ENCODE results near the gene BUB3. TPM values are rescaled to one million over a fixed set of nuclear protein-coding genes. Genes with fewer than 3 reads are reported as not detected.

Gene BUB3
- total and polyA plus RNA-seq, 2 of the 13 experiments (the other 11 are each of a cell fraction or from before 2014, with no cell fraction given) = 174 to 188 TPM

GRCh38 chr10:123139165-123139520 is 15.1 kb upstream of the BUB3 start:
- Histone ChIP-seq H3K27me3 (ENCODE audit: control insufficient read depth in 1 of 2, insufficient read depth in 2 of 2, low read length in 2 of 2) (peaks cover 20 to 88% of the 10 kb centered on the region in 2 experiments; a peak in 4 of 5 replicates), H3K9me3 (ENCODE audit: low read length) (no peaks in the 10 kb centered on the region), H2AFZ (ENCODE audit: low read length) (no peak overlapping the region), H3K4me1 (ENCODE audit: insufficient read depth, low read length) (peaks cover 57% of the 10 kb centered on the region), H3K9ac (ENCODE audit: insufficient read depth, low read depth, low read length) (no peak overlapping the region), H3K27ac (ENCODE audit: extremely low read length, insufficient read depth, low read length) (no peak overlapping the region), H4K20me1 (ENCODE audit: insufficient read depth, low read length) (no peaks in the 10 kb centered on the region), H3K36me3 (replicated peaks in 1 of 2; ENCODE audit: control insufficient read depth in 1 of 2, insufficient read depth in 2 of 2, low read length in 2 of 2) (no peaks in the 10 kb centered on the region), H3K4me2 (ENCODE audit: low read depth, low read length) (peak overlapping the region; percentile 93), H3K79me2 (ENCODE audit: insufficient read depth, low read length) (no peaks in the 10 kb centered on the region), H3K4me3 (replicated peaks in 1 of 3; ENCODE audit: insufficient read depth in 1 of 3, low read depth in 2 of 3, low read length in 3 of 3) (peak overlapping the region in 1 of 3 experiments; percentile 69; a peak in 1 of 6 replicates)
- ATAC-seq = no peak
- in situ Hi-C loops (cut with HindIII; ENCODE audit: extremely low pct_ligation_motif_present, low pct_unique_long_range_greater_than_20kb) = no loop called here
- WGBS (ENCODE audit: low lambda C conversion rate) = 1% methylated on average over 7 of the region's 7 CpGs
- intact Hi-C loops (cut with micrococcal nuclease; ENCODE audit: unreplicated experiment) = loop anchor here (5.0 kb wide), 1 partner anchor 128 kb away; no protein-coding TSS in a partner anchor
- DNase-seq (ENCODE audit: low spot score) = no peak
- CTCF ChIA-PET (ENCODE audit: low intra/inter-chr PET ratio, low total read pairs) = interaction anchor here (1.1 kb wide), 1 partner anchor 420 kb away, joined by 3 read pairs; no protein-coding TSS in a partner anchor
- no peak for TF ChIP-seq ISX (CRISPR knock-in tag; conservative IDR thresholded peaks at IDR 0.05)
- no peak for TF ChIP-seq ZNF746 (CRISPR knock-in tag; IDR thresholded peaks at IDR 0.05)
- peak; percentile 94; the same call in 1 of the 2 replicates for TF ChIP-seq CBX2 (IDR thresholded peaks at IDR 0.05; ENCODE audit: low read depth, low read length)
- no peak for TF ChIP-seq CBX2 (CRISPR knock-in tag; IDR thresholded peaks at IDR 0.05; ENCODE audit: low read depth)
- TF ChIP-seq ZNF775 (CRISPR knock-in tag; IDR thresholded peaks at IDR 0.05; ENCODE audit: borderline replicate concordance) = no peak
- TF ChIP-seq ASH2L (IDR thresholded peaks at IDR 0.05; ENCODE audit: insufficient read length, low read depth, low read length) = no peak
- 0 out of 2 replicates have a peak, but pooled peaks have one; percentile 2 for TF ChIP-seq ZNF710 (CRISPR knock-in tag; IDR thresholded peaks at IDR 0.05; ENCODE audit: borderline replicate concordance)
- no peak for FAIRE-seq
- BruUV-seq (replicated peaks) = no TSS peak
- POLR2A ChIA-PET = interaction anchor here (1.2 to 1.7 kb wide), 4 partner anchors 11 to 103 kb away, joined by 3 to 11 read pairs (median 4); partner anchors contain the start of gene BUB3

Data from HepG2 (cell line).